LNCAP (cell line): ENCODE results near the gene AOPEP.

ENCODE experiments used
- CTCF ChIP-seq: fragments of 450-650 bp; IDR thresholded peaks from 2 replicates; pipeline ENCODE4 v1.5.1; 2017; ENCODE audit warnings: mild to moderate bottlenecking

Gene AOPEP

DNA sequence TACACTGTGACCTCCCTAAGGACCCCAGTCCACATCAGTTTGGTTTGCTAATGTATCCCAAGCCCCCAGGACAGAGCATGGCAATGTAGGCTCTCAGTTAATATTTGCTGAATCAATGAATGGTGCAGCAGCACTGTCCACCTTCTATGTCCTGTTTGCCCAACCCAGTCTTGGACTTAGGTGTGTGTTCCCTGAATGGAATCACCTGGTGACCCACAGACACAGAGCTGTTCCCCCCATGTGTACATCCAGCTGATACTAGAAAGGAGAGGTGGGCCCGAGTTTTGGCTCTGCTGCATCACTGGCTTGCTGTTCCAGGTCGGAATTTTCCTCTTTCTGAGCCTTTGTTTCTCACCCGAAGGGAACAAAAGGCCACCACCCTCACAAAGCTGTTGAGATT lies 180.2 kb downstream of the AOPEP start:
- no peak for TF ChIP-seq CTCF

- TF ChIP-seq CTCF = no peak
These were observed 180.9 kb downstream of the AOPEP start for GRCh38 chr9:94907264-94907936.

GRCh38 chr9:94908011-94908563 lies 181.6 kb downstream of the AOPEP start:
- TF ChIP-seq CTCF = no peak

DNA sequence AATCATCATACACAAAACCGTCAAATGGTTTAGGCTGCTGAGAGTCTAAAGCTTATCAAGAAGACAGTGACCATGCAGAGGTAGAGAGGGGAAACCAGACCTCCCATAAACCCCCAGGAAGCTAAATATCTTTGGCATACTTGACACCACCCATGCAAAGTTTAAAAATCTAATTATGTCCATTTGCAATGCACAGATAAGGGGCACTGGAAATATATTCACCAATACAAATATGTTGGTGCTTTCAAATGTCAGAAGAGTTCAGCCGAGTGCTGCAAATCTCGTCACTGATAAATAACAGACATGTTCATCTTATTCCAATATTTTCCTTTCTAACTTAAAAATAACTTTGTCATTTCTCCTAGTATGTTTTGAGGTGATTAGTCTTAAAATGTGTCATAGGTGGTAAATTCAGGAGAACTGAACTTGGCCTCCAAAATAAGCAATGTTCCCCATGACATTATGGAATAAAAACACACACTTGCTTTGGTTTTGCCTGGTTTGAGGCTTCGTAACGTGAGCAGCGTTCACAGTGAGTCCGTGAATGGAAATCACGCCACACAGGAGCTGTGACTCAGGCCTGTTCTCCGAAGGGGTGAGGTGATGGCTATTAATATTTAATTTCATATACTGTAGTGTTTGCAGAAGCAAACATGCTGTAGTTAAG lies 182.2 kb downstream of the AOPEP start:
- no peak for TF ChIP-seq CTCF

- TF ChIP-seq CTCF = no peak
These were observed 182.9 kb downstream of the AOPEP start for GRCh38 chr9:94909250-94909894.

DNA sequence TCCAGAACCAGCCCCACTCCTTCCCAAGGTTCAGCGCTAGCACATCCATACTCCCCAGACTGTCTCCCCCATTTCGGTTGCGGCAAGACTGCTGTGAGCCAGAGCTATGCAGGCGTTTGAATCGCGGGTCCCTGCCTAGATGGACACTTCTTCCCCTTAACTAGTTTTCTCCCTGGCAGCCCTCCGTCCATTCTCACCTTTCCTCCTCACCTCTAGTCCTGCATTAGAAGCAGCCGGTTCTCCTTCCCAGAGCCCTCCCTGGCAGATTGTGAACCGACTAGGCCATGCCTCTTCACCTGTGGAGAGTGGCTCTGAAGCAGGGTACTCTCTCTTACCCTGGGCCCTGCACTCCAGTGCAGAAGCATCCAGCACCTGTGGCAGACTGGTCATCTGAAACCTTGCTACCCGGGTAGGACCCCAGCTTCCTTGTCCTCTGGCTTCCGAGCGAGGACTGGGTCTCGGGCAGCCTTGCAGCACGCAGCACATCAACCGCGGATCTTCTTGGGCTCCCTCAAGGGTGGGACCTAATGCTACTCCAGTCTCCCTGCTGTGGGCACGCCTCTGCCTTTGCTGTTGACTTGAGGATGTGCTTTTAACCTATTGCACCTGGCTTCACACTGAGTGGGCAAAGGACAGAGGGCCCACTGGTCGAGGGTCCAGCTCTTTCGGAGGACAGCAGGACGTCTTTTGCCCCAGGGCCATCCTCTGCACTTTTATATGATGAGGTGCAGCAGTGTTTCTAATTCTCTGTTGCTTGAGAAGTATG lies 183.6 kb downstream of the AOPEP start:
- TF ChIP-seq CTCF = no peak

DNA sequence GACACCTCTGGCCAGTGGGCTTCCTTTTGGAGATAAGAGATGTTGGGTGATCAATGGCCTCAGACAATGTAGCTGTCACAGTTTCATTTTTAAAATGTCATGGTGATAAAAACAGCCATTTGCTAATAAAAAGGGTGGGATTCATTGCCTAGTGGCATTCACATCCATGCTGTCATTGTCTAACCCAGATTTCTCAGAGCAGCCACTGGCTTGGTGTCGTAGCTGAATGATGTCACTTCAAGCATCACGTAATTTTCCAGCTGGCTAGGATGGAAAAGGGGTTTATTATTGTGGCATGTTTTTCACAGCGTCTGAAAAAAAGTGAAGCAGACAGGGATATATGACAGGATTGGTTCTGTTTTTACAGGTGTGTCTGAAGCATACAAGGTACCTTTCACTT lies 184.7 kb downstream of the AOPEP start:
- TF ChIP-seq CTCF = no peak
